Subcutaneous abdominal adipose tissue (tissue), 5 donors: ENCODE measurements around the gene RBM34.
A peak's percentile ranks its signal among the peaks of the same experiment; 100 is the strongest.
"Not testable (repeated sequence)": the region's sequence is repeated elsewhere in the genome, so short reads cannot be mapped to it uniquely, and the experiment has no call there.

ENCODE experiments used
- H3K27ac ChIP-seq: one replicate; pipeline ENCODE4 v1.7.0; 2013; ENCODE audit warnings: low read depth, mild to moderate bottlenecking, inconsistent platforms, low read length, moderate library complexity
- H3K27me3 ChIP-seq, 5 donors: one replicate each; pipeline ENCODE4 v1.7.0; 2013; ENCODE audit warnings: low read length in 5 of 5, inconsistent platforms in 1 of 5; ENCODE audit not compliant: control insufficient read depth in 5 of 5, insufficient read depth in 4 of 5
- H3K36me3 ChIP-seq, 5 donors: one replicate each; pipeline ENCODE4 v1.7.0; 2013; ENCODE audit warnings: low read length in 5 of 5; ENCODE audit not compliant: control insufficient read depth in 5 of 5, insufficient read depth in 5 of 5
- H3K4me1 ChIP-seq, 5 donors: one replicate each; pipeline ENCODE4 v1.7.0; 2013; ENCODE audit warnings: low read length in 5 of 5, mild to moderate bottlenecking in 3 of 5, moderate library complexity in 1 of 5; ENCODE audit not compliant: control insufficient read depth in 5 of 5, insufficient read depth in 5 of 5
- H3K4me3 ChIP-seq, 5 donors: one replicate each; pipeline ENCODE4 v1.7.0; 2013; ENCODE audit warnings: low read length in 5 of 5, low read depth in 1 of 5
- H3K9ac ChIP-seq, 5 donors: one replicate each; pipeline ENCODE4 v1.7.0; 2013; ENCODE audit warnings: low read length in 5 of 5, mild to moderate bottlenecking in 4 of 5, moderate library complexity in 3 of 5
- H3K9me3 ChIP-seq, 5 donors: one replicate each; pipeline ENCODE4 v1.7.0; 2013; ENCODE audit warnings: low read length in 5 of 5; ENCODE audit not compliant: control insufficient read depth in 5 of 5
- donor health status: healthy.
- donor health status: healthy.
- donor health status: healthy.
- donor health status: healthy.
- donor health status: healthy.

RBM34 gene, protein sequence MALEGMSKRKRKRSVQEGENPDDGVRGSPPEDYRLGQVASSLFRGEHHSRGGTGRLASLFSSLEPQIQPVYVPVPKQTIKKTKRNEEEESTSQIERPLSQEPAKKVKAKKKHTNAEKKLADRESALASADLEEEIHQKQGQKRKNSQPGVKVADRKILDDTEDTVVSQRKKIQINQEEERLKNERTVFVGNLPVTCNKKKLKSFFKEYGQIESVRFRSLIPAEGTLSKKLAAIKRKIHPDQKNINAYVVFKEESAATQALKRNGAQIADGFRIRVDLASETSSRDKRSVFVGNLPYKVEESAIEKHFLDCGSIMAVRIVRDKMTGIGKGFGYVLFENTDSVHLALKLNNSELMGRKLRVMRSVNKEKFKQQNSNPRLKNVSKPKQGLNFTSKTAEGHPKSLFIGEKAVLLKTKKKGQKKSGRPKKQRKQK

GRCh38 chr1:235160957-235161684, at the start of gene RBM34:
RBM34 (minus strand) TSS chr1:235161250; CDS start chr1:235161226, 24 bp downstream.
- peak within 1 kb of the TSS; percentile 86 to 94 (median 90) for H3K9ac ChIP-seq
- peak within 1 kb of the TSS; percentile 88 for H3K27ac ChIP-seq
- H3K9me3 ChIP-seq = no peaks in the 10 kb centered on the region
- H3K27me3 ChIP-seq = no peaks in the 10 kb centered on the region
- peaks cover 0 to 19% (median 18%) of the 10 kb centered on the region in 5 donors for H3K4me1 ChIP-seq
- peaks cover 10 to 26% (median 21%) of the 10 kb centered on the region in 5 donors for H3K36me3 ChIP-seq
- H3K4me3 ChIP-seq = peak within 1 kb of the TSS; percentile 90 to 98 (median 96)

DNA sequence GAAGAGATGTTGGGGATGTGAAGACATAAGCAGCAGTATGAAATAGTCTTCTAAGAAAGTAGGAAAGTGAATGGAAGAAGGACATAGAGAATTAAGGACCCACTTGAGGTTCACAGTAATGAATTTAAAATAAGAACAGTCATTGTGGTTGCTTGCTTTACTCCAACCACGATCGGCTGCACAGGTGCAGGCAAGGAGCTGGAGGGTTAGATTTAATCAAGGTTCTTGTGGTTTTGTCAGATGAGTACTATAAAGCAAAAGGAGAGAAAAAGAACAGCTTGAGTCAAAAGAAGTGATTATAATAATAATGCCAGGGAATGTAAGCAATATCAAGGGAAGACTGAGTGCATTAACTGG, 46.1 kb upstream of the RBM34 start:
- H3K36me3 ChIP-seq = peaks cover 9 to 33% (median 21%) of the 10 kb centered on the region in 5 donors
- no peak overlapping the region for H3K27ac ChIP-seq

DNA sequence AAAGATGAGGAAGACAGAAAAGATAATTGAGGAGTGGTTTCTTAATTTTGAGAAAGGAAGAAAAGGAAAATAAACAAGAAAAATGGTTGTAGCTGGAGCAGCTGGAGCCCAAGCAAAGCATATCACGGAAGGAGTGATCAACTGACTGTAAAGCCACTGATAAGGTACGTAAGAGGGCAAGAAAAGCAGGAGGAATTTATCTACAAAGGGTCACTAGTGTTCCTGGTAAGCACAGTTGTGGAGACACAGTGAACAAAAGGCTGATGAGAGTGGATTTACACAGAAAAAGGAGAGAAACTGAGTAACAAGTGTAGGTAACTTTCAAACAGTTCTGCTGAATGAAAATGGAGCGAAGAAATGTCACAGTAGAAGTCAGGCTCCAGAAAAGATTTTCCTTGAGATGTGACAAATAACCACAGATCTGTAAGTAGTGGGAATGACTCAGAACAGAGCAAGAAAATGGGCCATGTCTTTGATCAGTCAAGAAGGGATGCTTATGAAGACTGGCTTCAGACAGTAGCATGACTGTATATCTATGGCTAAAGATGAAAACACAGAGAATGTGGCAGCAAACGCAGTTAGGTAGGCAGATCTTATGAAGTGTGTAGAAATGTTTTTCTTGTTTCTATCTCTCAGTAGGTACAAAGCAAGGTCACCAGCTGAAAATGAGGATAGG, 45.6 kb upstream of the RBM34 start:
- no peaks in the 10 kb centered on the region for H3K27me3 ChIP-seq
- H3K4me1 ChIP-seq = no peaks in the 10 kb centered on the region
- no peak overlapping the region for H3K27ac ChIP-seq
- no peak overlapping the region for H3K9ac ChIP-seq
- no peaks in the 10 kb centered on the region for H3K9me3 ChIP-seq
- H3K36me3 ChIP-seq = peaks cover 6 to 27% (median 19%) of the 10 kb centered on the region in 5 donors
- no peak overlapping the region for H3K4me3 ChIP-seq

More for the DNA sequence above, 46.1 kb upstream of the RBM34 start:
- no peak overlapping the region for H3K9ac ChIP-seq
- no peak overlapping the region for H3K4me3 ChIP-seq
- no peaks in the 10 kb centered on the region for H3K4me1 ChIP-seq
- no peaks in the 10 kb centered on the region for H3K27me3 ChIP-seq
- no peaks in the 10 kb centered on the region for H3K9me3 ChIP-seq

- H3K4me1 ChIP-seq = no peaks in the 10 kb centered on the region
- no peak overlapping the region for H3K9ac ChIP-seq
- H3K4me3 ChIP-seq = no peak overlapping the region
- H3K27ac ChIP-seq = no peak overlapping the region
- H3K27me3 ChIP-seq = no peaks in the 10 kb centered on the region
- peaks cover 6 to 26% (median 18%) of the 10 kb centered on the region in 5 donors for H3K36me3 ChIP-seq
- no peaks in the 10 kb centered on the region for H3K9me3 ChIP-seq
Measured at GRCh38 chr1:235205687-235206086, 44.6 kb upstream of the RBM34 start.

DNA sequence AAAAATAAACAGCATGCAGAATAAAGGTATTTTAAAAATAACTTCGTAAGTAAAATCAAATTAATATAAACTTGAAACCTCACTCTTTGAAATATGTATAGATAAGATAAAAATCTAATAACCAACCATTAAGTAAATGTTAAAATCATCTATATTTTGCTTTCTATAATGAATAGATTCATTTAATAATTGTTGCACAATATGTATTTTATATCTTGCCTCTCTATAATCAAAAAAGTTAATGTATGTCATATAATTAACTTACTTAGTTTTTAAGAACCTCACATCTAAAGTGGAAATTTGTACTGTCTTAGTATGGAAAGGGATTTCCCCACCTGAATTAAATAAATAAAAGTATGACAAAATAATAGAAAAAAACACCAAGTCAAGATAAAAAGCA, 42.4 kb upstream of the RBM34 start:
- no peak overlapping the region for H3K9ac ChIP-seq
- H3K27me3 ChIP-seq = no peaks in the 10 kb centered on the region
- peaks cover 3 to 17% (median 13%) of the 10 kb centered on the region in 5 donors for H3K36me3 ChIP-seq
- H3K4me1 ChIP-seq = peaks cover 0 to 2% (median 0%) of the 10 kb centered on the region in 5 donors
- H3K27ac ChIP-seq = no peak overlapping the region
- no peaks in the 10 kb centered on the region for H3K9me3 ChIP-seq
- H3K4me3 ChIP-seq = no peak overlapping the region

- H3K9ac ChIP-seq, H3K27ac ChIP-seq, H3K27me3 ChIP-seq, H3K9me3 ChIP-seq, H3K4me1 ChIP-seq, H3K4me3 ChIP-seq: not testable (repeated sequence)
- H3K36me3 ChIP-seq = peaks cover 3 to 17% (median 13%) of the 10 kb centered on the region in 5 donors
Measured at GRCh38 chr1:235202447-235202846, 41.4 kb upstream of the RBM34 start.

- peak overlapping the region; percentile 54 for H3K27ac ChIP-seq
- H3K4me3 ChIP-seq = no peak overlapping the region
- H3K36me3 ChIP-seq = peaks cover 3 to 22% (median 14%) of the 10 kb centered on the region in 5 donors
- peaks cover 0 to 2% (median 0%) of the 10 kb centered on the region in 5 donors for H3K4me1 ChIP-seq
- H3K27me3 ChIP-seq = no peaks in the 10 kb centered on the region
- H3K9ac ChIP-seq = peak overlapping the region in 2 of 5 donors; percentile 24 to 25
- no peaks in the 10 kb centered on the region for H3K9me3 ChIP-seq
Measured at GRCh38 chr1:235199441-235199840, 38.4 kb upstream of the RBM34 start.

DNA sequence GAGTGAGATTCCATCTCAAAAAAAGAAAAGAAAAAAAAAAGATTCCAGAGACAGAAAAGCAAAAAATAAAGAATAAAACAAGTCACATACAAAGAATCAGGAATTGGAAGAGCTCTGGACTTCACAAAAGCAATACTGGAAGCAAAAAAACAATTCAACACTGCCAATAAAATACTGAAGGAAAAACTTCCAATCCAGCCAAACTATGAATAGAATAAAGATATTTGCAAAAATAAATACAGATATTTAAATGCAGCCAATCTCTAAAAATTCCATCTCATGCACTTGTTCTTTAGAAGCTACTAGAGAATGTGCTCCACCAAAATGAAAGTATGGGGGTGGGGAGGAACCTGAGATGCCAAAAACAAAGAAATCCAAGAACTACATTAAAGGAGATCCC, 29.4 kb upstream of the RBM34 start:
- Histone ChIP-seq H3K27me3 (no peaks in the 10 kb centered on the region), H3K4me1 (no peaks in the 10 kb centered on the region), H3K4me3 (no peak overlapping the region), H3K9me3 (no peaks in the 10 kb centered on the region), H3K36me3 (peaks cover 11 to 26% (median 16%) of the 10 kb centered on the region in 5 donors), H3K9ac (no peak overlapping the region), H3K27ac (no peak overlapping the region)

GRCh38 chr1:235187316-235187715, 26.3 kb upstream of the RBM34 start:
- Histone ChIP-seq H3K27ac (no peak overlapping the region), H3K9me3 (no peaks in the 10 kb centered on the region), H3K36me3 (peaks cover 4 to 14% (median 7%) of the 10 kb centered on the region in 5 donors), H3K27me3 (no peaks in the 10 kb centered on the region), H3K9ac (no peak overlapping the region), H3K4me3 (no peak overlapping the region), H3K4me1 (no peaks in the 10 kb centered on the region)
